Left lobe of liver (tissue), 2 donors: Measurements from ENCODE around the gene SYCE3. TPM values are rescaled to one million over a fixed set of nuclear protein-coding genes. Genes with fewer than 3 reads are reported as not detected.
A peak's percentile ranks its signal among the peaks of the same experiment; 100 is the strongest.
"Not testable (repeated sequence)": the region's sequence is repeated elsewhere in the genome, so short reads cannot be mapped to it uniquely, and the experiment has no call there.

Experiments used
- ATAC-seq: fragments of 200-7000 bp; cut with Tn5 transposase; one replicate; pipeline ENCODE4 v1.9.1; 2020; ENCODE audit warnings: mild to moderate bottlenecking, moderate library complexity
- DNase-seq: peaks from one replicate; pipeline ENCODE4 v3.0.0-alpha.2; 2020; ENCODE audit warnings: low spot score
- total RNA-seq: library from RNA; stranded (reverse); gene quantifications from one replicate; pipeline ENCODE4 v1.2.1, GENCODE V29; 2021
- donor health status: DM: no; HTN: no; CAD: no; lungs with moderate emphysema.
- donor health status: DM: no; HTN: yes; CAD: no.

The SYCE3 gene
- total RNA-seq, 1 donor from 2014 or later: 0.45 TPM

DNA sequence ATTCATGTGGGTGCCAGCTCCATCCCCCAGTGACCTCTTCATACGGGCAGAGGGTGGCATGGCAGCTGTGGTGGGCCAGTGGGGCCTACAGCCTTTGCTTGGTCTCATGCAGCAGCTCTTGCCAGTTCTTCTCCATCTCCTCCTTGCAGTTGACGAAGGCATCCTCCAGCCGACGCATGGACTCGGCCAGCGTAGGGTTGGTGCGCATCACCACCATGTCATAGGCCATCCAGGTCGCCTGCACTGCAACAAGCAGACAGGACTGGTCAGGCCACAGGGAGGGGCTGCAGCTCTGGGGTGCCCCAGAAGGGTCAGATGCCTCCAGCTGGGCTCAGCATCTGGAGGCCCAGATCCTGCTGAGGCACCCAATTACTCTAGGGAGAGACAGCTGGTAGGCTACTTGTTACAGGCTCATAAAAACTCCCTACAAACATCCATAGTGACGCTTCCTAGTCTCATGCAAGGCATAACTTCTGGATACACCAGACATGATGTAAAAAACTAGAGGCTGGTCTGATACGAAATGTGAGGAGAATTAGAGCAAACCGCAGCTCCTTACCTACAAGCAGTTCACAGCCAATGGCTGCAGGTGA lies 11.5 kb downstream of the SYCE3 start:
- DNase-seq: no peak
- ATAC-seq: no peak

DNA sequence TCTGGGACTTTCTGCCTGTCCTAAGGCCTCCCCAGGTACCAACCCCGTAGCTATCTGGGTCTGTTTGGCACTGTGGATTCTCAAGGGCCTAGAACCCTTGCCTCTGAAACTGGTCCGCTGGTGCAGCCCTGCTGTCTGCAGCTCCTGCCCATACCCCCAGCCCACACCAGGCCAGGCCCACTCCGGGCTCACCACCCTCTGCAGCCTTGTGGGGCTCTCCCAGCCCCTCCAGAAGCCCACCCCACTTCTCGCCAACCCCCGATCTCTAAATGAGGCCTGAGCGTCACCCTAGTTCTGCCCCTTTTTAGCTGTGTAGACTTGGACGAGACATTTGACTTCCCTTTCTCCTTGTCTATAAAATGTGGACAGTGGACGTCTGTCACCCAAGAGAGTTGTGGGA lies 12.3 kb downstream of the SYCE3 start:
- DNase-seq (no peak), ATAC-seq (no peak)

DNA sequence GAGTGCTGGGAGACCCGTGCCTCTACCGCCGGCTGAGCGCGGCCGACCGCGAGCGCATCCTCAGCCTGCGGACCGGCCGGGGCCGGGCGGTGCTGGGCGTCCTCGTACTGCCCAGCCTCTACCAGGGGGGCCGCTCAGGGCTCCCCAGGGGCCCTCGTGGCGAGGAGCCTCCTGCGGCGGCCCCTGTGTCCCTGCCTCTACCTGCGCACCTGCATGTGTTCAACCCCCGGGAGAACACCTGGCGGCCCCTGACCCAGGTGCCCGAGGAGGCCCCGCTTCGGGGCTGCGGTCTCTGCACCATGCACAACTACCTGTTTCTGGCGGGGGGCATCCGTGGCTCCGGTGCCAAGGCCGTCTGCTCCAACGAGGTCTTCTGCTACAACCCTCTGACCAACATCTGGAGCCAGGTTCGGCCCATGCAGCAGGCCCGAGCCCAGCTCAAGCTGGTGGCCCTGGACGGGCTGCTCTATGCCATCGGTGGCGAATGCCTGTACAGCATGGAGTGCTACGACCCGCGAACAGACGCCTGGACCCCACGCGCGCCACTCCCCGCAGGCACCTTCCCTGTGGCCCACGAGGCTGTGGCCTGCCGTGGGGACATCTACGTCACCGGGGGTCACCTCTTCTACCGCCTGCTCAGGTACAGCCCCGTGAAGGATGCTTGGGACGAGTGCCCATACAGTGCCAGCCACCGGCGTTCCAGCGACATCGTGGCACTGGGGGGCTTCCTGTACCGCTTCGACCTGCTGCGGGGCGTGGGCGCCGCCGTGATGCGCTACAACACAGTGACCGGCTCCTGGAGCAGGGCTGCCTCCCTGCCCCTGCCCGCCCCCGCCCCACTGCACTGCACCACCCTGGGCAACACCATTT lies 13.6 kb downstream of the SYCE3 start:
- no peak for DNase-seq

DNA sequence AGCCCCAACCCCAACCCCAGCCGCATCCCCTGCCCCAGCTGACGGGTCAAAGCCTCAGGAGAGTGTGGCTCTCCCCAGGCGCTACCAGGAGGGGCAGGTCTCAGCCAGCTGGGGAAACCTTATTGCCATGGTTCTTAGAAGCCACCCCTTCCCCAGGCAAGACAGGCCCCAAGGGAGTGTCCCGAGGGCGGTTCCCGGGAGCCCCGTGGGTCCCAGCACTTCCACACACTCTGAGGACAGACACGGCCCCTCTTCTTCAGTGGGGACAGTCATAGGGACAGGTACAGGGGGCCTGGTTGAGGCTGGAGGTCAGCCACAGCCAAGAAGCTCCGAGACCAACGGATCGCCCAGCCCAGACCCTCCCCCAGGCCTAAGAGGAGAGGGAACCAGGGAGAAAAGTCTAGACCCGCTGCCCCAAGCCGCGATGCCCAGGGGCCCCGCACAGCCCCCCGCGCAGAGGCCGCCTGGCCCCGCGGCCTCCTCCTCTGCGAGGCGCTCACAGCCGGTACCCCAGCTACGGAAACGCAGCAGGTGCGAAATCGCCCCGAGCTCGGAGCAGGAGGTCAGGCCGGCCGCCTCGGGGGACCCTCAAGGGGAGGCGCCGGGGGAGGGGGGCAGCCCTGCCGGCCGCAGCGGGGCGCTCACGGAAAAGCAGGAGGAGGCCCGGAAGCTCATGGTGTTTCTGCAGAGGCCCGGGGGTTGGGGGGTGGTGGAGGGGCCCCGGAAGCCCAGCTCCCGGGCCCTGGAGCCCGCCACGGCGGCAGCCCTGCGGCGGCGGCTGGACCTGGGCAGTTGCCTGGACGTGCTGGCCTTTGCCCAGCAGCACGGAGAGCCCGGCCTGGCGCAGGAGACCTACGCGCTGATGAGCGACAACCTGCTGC lies 14.4 kb downstream of the SYCE3 start:
- ATAC-seq (peak; percentile 80), DNase-seq (peak; percentile 73)

More for the DNA sequence above, 13.6 kb downstream of the SYCE3 start:
- no peak for ATAC-seq

DNA sequence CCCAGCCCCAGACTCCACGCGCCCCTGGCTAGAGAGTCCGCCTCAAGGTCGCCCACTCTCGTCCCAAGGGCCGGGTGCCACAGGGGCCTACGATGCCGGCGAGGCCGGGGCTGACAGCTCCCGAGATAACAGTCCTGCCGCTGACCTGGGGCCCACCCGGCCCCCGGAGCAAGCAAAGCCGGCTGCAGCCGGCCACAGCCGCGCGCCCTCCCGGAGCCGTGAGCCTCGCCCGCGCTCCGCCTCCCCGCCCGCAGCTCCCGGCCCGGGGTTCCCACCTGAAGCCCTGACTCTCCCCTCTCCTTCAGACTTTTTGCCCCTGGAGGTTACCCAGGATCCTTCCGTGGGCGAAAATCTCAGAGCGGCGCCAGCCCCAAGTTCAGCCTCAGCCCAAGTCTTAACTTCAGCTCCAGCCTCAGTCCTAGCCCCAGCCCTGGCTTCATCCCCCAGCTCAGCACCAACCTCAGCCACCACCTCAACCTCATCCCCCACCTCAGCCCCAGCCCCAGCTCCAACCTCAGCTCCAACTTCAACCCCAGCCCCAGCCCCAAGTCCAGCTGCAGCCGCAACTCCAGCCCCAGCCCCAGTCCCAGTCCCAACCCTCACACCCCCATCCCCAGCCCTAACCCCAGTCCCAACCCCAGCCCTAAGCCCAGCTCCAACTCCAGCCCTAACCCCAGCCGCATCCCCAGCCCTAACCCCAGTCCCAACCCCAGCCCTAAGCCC lies 15.3 kb downstream of the SYCE3 start:
- DNase-seq (peak; percentile 48), ATAC-seq (no peak)

DNA sequence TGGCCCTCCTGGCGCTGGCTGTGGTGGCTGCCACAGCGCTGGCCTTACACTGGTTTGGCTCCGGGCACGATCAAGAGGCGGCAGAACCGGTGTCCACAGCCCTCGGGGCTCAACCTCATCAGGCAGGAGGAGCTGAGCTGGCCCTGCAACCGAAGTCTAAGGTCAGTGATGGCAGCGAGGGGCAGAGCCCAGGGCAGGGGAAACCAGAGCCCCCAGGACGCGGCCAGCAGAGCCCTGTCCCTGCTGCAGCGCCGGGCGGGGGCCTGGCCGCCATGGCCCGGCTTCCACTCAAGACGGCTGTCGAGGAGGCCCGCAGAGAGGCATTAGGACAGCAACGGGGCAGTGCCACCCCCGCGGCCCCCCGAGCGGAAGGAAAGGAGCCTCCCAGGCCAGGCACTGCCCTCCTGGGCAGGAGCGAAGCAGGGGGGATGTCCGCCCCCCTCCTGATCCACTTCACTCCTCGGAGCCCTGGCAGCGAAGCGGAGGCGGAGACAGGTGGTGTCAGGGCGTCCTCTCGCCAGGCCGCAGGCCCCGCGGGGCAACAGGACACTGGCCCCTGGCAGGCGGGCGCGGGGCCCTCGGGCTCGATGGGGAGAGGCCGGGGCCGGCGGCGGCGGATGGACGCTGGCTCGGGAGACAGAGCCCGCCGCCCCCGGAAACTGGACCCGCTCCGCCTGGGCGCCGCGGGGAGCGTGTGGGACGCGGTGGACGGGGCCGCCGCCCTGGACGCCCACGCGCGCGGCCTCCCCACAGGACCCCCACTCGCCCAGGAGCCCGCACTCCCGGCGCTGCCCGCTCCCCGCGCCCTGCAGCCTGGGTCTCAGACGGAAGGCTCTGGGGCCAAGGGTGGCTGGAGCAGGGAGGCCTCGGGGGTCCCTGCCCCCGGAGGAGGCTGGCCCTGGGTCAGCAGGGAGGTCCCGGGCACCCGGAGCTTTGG lies 16.1 kb downstream of the SYCE3 start:
- no peak for ATAC-seq
- no peak for DNase-seq

DNA sequence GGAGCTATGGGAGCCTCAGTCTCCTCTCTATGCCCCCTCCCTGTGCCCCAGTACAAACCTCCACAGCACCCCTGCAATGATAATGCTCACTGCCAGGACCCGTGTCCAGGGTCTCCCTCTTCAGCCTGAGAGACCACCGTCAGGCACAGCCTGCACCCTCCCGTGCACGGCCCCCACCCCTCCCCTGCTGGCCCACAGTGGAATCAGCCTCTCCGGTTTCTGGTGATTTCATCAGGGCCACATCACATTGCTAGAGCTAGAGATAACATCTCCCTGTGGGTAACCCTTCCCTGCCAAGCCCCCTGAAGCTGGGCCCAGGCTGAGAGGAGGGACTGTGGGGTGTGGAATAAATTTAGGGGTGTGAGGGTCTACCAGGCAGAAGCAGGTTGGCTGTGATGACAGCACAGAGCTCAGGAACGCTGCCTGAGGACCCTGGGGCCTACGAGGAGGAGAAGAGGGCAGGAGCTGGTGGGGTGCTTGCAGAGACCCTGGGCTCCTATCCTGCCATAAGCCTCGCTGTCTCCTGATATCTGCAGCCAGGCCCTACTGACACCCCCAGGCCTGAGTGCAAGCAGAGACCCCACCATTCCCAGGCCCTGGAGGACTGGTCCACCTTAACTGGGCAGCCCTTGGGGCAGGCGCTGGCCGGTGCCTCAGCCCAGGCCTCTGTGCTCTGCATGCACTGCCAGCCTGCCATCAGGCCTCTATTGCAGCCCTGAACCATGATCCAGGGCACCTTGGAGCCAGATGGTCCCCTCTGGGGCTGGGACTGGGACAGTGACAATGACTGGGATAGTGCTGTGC lies 17.0 kb downstream of the SYCE3 start, which contains the start of gene KLHDC7B:
Gene KLHDC7B, plus strand, starts transcription at position 378 of the 804 bp plus-strand sequence. Its CDS starts 345 bp downstream, at position 723.
- ATAC-seq (peak; percentile 5), DNase-seq (no peak)

DNA sequence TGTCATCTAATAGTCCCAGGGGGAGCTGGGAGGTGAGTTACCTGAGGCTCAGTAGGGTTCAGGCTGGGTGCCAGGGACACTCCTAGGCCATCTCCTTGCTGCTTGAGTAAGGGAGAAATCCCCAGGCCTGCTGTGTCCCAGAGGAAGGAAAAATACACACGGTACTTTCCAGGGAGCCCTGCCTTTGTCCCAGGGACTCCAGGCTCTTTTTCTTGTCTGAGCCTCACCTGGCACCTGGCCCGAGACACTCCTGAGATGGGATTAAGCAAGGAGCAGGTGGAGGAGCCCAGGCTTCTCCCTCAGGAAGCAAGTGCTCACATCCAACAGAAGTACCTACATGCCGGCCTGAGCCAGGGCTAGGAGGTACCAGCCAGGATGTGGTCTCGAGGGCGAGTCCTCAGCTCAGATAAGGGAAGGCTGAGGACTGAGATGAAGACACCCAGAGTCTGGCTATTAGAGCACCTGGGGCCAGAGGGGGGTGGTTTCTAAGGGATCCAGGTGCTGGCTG lies 17.9 kb downstream of the SYCE3 start:
- no peak for ATAC-seq
- DNase-seq: peak; percentile 52

DNA sequence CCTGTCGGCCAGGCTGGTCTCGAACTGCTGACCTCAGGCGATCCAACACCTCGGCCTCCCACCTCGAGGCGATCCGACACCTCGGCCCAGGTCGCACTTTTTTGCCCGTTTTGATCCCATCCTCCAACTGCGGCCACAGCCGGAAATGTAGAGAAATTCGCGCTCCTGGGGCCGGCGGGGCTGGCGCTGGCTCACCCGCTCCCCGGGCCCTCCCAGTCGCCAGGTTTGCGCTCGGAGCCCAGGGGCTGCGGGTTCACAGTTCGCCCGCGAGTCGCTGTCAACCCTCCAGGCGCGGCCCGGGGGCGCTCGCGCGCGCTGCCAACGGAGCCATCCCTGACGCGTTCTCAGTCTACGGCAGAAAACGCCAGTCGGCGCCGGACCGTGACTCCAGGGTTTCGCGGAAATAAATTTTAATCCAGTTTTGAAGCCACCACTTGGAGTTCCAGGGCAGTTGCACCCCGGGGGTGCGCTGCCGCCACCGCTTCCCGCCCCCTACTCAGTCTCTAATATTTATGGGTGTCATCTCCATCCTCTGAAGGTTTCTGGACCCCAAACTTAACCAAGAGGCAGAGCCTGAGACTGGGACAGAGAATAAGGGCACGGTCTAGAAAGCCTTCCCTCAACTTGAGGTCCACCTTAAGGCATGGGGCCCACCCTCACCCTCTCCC lies 18.5 kb downstream of the SYCE3 start:
- DNase-seq: peak; percentile 85
- ATAC-seq: peak; percentile 78

DNA sequence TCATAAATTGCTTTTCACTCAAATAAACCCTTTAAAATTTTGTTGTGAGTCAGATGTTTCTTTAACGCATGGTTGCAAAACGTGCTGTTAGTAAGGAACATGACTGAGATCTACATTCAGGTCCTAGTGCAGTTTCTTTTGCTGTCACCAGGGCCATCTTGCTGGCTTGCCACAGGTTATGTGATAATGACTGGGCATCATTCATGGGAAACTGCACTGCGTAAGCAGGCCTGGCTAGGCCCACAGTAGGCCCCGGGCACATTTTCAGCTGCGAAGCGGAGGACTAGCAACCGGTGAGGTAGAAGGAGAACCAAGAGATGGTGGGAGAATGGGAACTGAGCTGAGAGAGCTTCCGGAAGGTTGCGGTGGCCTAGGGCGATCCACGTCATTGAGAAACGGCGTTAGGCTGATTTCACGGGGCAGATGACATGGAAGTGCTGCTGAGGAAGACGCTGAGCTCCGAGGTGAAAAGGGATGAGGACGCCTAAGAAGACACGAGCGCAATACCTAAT lies 20.2 kb downstream of the SYCE3 start:
- ATAC-seq (no peak), DNase-seq (peak; percentile 56)

DNA sequence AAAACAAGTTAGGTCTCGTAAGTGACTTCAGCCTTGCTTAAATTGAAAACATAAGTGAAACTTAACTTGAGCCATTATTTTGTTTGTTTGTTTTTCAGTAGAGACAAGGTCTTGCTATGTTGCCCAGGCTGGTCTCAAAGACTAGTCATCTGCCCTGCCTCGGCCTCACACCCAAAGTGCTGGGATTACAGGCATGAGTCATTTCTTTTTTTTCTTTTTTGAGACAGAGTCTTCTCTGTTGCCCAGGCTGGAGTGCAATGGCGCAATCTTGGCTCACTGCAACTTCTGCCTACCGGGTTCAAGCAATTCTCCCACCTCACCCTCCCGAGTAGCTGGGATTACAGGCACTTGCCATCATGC lies 21.1 kb downstream of the SYCE3 start:
- not testable (repeated sequence) for ATAC-seq, DNase-seq

DNA sequence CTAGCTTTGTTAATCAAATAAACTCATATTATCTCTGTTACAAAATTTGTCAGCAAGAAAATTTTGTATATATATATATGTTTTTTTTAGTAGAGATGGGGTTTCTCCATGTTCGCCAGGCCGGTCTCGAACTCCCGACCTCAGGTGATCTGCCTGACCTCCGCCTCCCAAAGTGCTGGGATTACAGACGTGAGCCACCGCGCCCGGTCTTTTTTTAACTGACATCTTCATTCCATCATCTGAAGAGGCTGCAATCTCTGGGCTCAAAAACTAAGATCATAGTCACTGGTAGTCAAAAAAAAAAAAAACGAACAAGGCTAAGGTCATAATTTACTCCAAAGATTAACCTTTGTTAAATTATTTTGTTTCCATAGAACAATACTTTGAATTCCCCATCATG lies 22.3 kb downstream of the SYCE3 start:
- no peak for DNase-seq
- no peak for ATAC-seq

DNA sequence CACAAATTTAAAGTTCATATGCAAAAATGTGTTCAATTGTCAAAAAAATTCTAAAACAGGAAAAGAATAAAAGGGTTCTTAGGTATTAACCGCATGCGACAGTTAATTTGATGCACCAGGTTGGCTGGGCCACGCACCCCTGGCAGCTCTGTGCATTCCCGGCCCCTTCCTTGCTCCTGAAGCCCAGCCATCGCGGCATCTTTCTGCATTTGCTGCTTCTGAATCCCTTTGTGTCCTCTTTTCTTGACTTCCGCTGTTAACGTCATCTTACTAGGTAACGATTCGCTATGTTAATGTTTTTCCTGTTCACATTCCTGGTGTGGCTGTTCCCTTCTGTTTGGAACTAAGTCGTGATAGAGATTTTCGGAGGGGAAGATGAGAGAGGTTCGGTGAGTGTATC lies 25.0 kb downstream of the SYCE3 start:
- no peak for DNase-seq
- ATAC-seq: no peak

DNA sequence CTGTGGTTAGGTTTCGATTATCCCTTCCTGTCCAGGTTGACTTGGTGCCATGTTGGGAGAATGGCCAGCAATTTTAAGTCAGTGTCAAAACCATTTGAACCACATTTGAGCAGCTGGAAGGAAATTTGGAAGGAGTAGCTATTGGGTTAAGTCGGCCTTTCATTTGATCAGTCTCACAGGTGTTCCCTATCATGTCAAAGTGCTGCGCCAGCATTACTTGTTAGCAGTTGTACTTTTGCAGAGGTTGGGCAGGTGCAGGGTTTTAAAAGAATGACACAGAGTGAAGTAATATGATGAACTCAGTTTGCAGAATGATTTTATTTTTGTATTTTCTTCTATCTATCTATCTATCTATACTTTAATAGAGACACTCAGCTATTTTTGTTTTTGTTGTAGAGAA lies 26.5 kb downstream of the SYCE3 start:
- DNase-seq (no peak), ATAC-seq (no peak)

DNA sequence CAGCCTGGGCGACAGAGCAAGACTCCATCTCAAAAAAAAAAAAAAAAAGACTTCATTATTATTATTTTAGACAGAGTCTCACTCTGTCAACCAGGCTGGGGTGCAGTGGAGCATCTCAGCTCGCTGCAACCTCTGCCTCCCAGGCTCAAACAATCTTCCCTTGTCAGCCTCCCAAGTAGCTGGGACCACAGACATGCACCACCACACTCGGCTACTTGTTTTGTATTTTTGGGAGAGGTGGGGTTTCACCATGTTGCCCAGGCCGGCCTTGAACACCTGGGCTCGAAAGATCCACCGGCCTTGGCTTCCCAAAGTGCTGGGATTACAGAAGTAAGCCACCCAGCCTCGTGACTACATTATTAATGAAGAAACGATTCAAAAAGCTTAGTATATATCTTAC lies 27.6 kb downstream of the SYCE3 start:
- DNase-seq (no peak), ATAC-seq (no peak)

DNA sequence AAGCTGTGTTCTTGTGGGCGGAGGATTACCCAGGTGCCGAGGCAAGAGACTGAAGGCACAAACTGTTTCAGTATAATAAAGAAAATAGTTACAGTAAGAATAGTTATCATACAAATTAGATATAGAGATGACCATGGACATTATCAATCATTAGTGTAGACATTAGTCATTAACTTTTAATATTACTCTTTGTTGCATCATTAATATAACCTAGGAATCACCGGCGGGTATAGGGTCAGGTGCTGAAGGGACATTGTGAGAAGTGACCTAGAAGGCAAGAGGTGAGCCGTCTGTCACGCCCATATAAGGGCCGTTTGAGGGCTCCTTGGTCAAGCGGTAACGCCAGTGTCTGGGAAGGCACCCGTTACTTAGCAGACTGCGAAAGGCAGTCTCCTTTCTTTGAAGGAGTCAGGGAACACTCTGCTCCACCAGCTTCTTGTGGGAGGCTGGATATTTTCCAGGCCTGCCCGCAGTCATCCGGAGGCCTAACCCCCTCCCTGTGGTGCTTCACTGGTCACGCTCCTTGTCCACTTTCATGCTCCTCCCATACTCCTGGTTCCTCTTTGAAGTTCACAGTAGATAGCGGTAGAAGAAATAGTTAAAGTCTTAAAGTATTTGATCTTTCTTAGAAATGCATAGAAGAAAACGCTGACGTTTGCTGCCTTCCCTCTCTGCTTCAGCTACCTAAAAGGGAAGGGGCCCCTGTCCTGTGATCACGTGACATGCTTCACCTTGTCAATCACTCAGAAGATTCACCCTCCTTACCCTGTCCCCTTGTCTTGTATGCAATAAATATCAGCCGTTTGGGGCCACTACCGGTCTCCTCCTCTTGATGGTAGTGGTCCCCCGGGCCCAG lies 28.6 kb downstream of the SYCE3 start:
- DNase-seq, ATAC-seq: not testable (repeated sequence)
